Measurements from ENCODE around the gene SEC14L5.
"Not testable (repeated sequence)": the region's sequence is repeated elsewhere in the genome, so short reads cannot be mapped to it uniquely, and the experiment has no call there.

The SEC14L5 gene

GRCh38 chr16:4925293-4925607 is 32.9 kb upstream of the SEC14L5 start:
- no peak overlapping the region for H3K27ac ChIP-seq
- no peak for TF ChIP-seq CTCF (IDR thresholded peaks at IDR 0.05)
- H3K9me3 ChIP-seq: peaks cover 9% of the 10 kb centered on the region
- H3K36me3 ChIP-seq: no peaks in the 10 kb centered on the region
- no peaks in the 10 kb centered on the region for H3K4me1 ChIP-seq (ENCODE audit: control insufficient read depth in 1 of 2, insufficient read depth in 1 of 2, low read depth in 1 of 2, low read length in 1 of 2)
- no peak overlapping the region for H3K4me3 ChIP-seq (ENCODE audit: low read depth in 1 of 2, low read length in 1 of 2)
- peaks cover 37% of the 10 kb centered on the region for H3K27me3 ChIP-seq

- peaks cover 9% of the 10 kb centered on the region for H3K9me3 ChIP-seq
- H3K27me3 ChIP-seq: peaks cover 42% of the 10 kb centered on the region
- TF ChIP-seq CTCF (IDR thresholded peaks at IDR 0.05): no peak
- no peak overlapping the region for H3K4me3 ChIP-seq (ENCODE audit: low read depth in 1 of 2, low read length in 1 of 2)
- no peaks in the 10 kb centered on the region for H3K36me3 ChIP-seq
- no peak overlapping the region for H3K27ac ChIP-seq
- H3K4me1 ChIP-seq (ENCODE audit: control insufficient read depth in 1 of 2, insufficient read depth in 1 of 2, low read depth in 1 of 2, low read length in 1 of 2): no peaks in the 10 kb centered on the region
Measured at GRCh38 chr16:4925791-4926190, 32.3 kb upstream of the SEC14L5 start.

GRCh38 chr16:4926928-4927327 is 31.2 kb upstream of the SEC14L5 start:
- Histone ChIP-seq H3K4me3 (ENCODE audit: low read depth in 1 of 2, low read length in 1 of 2) (no peak overlapping the region), H3K27ac (no peak overlapping the region), H3K27me3 (peaks cover 53% of the 10 kb centered on the region), H3K4me1 (ENCODE audit: control insufficient read depth in 1 of 2, insufficient read depth in 1 of 2, low read depth in 1 of 2, low read length in 1 of 2) (no peaks in the 10 kb centered on the region), H3K9me3 (peaks cover 9% of the 10 kb centered on the region), H3K36me3 (no peaks in the 10 kb centered on the region)
- TF ChIP-seq CTCF (IDR thresholded peaks at IDR 0.05): no peak

GRCh38 chr16:4927661-4928060 is 30.5 kb upstream of the SEC14L5 start:
- Histone ChIP-seq H3K27ac (no peak overlapping the region), H3K27me3 (peaks cover 53% of the 10 kb centered on the region), H3K9me3 (peaks cover 9% of the 10 kb centered on the region), H3K4me3 (ENCODE audit: low read depth in 1 of 2, low read length in 1 of 2) (no peak overlapping the region), H3K36me3 (no peaks in the 10 kb centered on the region), H3K4me1 (ENCODE audit: control insufficient read depth in 1 of 2, insufficient read depth in 1 of 2, low read depth in 1 of 2, low read length in 1 of 2) (no peaks in the 10 kb centered on the region)
- no peak for TF ChIP-seq CTCF (IDR thresholded peaks at IDR 0.05)

GRCh38 chr16:4928227-4928626 is 29.9 kb upstream of the SEC14L5 start:
- Histone ChIP-seq H3K9me3 (peaks cover 9% of the 10 kb centered on the region), H3K4me3 (ENCODE audit: low read depth in 1 of 2, low read length in 1 of 2) (no peak overlapping the region), H3K27ac (no peak overlapping the region), H3K4me1 (ENCODE audit: control insufficient read depth in 1 of 2, insufficient read depth in 1 of 2, low read depth in 1 of 2, low read length in 1 of 2) (no peaks in the 10 kb centered on the region), H3K36me3 (no peaks in the 10 kb centered on the region), H3K27me3 (peaks cover 52% of the 10 kb centered on the region)
- no peak for TF ChIP-seq CTCF (IDR thresholded peaks at IDR 0.05)

GRCh38 chr16:4929619-4930018 is 28.5 kb upstream of the SEC14L5 start:
- H3K27ac ChIP-seq: not testable (repeated sequence)

More at GRCh38 chr16:4929619-4930018, 28.5 kb upstream of the SEC14L5 start:
- not testable (repeated sequence) for H3K36me3 ChIP-seq; H3K4me3 ChIP-seq (ENCODE audit: low read depth in 1 of 2, low read length in 1 of 2); H3K9me3 ChIP-seq; H3K4me1 ChIP-seq (ENCODE audit: control insufficient read depth in 1 of 2, insufficient read depth in 1 of 2, low read depth in 1 of 2, low read length in 1 of 2)
- peaks cover 54% of the 10 kb centered on the region for H3K27me3 ChIP-seq

Data from neutrophil (primary cell).